ENCODE measurements around the gene C16orf89.

C16orf89 gene

GRCh38 chr16:5025171-5025632 lies 40.6 kb downstream of the C16orf89 start:
- H3K4me3 ChIP-seq (ENCODE audit: low read depth, low read length), result no peak overlapping the region
- peak; percentile 55 for DNase-seq (ENCODE audit: low read depth)
- TF ChIP-seq MYC (IDR thresholded peaks at IDR 0.05; ENCODE audit: low read depth, low read length) (no peak), CTCF (IDR thresholded peaks at IDR 0.05; ENCODE audit: low read depth, low read length) (peak; percentile 53)

GRCh38 chr16:5024632-5025031 lies 41.1 kb downstream of the C16orf89 start:
- no peak for TF ChIP-seq CTCF (IDR thresholded peaks at IDR 0.05; ENCODE audit: low read depth, low read length)
- TF ChIP-seq MYC (IDR thresholded peaks at IDR 0.05; ENCODE audit: low read depth, low read length), result no peak
- no peak for TF ChIP-seq MAX (IDR thresholded peaks at IDR 0.05; ENCODE audit: low read depth, low read length)
- TF ChIP-seq POLR2A (IDR thresholded peaks at IDR 0.05; ENCODE audit: extremely low read depth, insufficient read length), result no peak
- no peak overlapping the region for H3K4me3 ChIP-seq (ENCODE audit: low read depth, low read length)
- peak; percentile 27 for DNase-seq (ENCODE audit: low read depth)

DNA sequence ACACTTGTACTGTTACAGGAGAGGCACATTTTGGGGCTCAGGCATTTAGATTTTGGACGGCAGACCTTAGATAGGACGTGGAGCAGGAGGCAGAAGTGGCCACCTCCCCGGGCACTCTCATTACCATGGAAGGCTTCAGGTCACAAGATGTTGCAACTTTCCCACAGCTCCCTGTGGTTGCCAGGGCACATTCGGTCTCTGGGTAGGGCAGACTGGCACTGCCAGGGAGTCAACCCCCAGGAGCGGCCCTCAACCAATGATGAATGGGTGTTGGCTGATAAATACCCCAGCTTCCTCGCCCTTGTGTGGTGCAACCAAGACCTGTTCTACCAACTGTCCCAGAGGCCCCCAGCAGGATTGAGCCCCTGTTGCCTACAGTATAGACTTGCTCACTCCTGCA lies 43.2 kb downstream of the C16orf89 start:
- no peak for TF ChIP-seq POLR2A (IDR thresholded peaks at IDR 0.05; ENCODE audit: extremely low read depth, insufficient read length)
- no peak for TF ChIP-seq MAX (IDR thresholded peaks at IDR 0.05; ENCODE audit: low read depth, low read length)
- TF ChIP-seq CTCF (IDR thresholded peaks at IDR 0.05; ENCODE audit: low read depth, low read length), result no peak
- no peak for TF ChIP-seq MYC (IDR thresholded peaks at IDR 0.05; ENCODE audit: low read depth, low read length)
- H3K4me3 ChIP-seq (ENCODE audit: low read depth, low read length), result no peak overlapping the region
- DNase-seq (ENCODE audit: low read depth), result no peak

GRCh38 chr16:5020551-5020950 lies 45.2 kb downstream of the C16orf89 start:
- DNase-seq (ENCODE audit: low read depth), result no peak
- TF ChIP-seq MYC (IDR thresholded peaks at IDR 0.05; ENCODE audit: low read depth, low read length), result no peak
- TF ChIP-seq MAX (IDR thresholded peaks at IDR 0.05; ENCODE audit: low read depth, low read length), result no peak
- TF ChIP-seq POLR2A (IDR thresholded peaks at IDR 0.05; ENCODE audit: extremely low read depth, insufficient read length), result no peak
- TF ChIP-seq CTCF (IDR thresholded peaks at IDR 0.05; ENCODE audit: low read depth, low read length), result no peak
- no peak overlapping the region for H3K4me3 ChIP-seq (ENCODE audit: low read depth, low read length)

- H3K4me3 ChIP-seq (ENCODE audit: low read depth, low read length), result no peak overlapping the region
- TF ChIP-seq MYC (IDR thresholded peaks at IDR 0.05; ENCODE audit: low read depth, low read length) (no peak), POLR2A (IDR thresholded peaks at IDR 0.05; ENCODE audit: extremely low read depth, insufficient read length) (no peak), CTCF (IDR thresholded peaks at IDR 0.05; ENCODE audit: low read depth, low read length) (peak; percentile 6), MAX (IDR thresholded peaks at IDR 0.05; ENCODE audit: low read depth, low read length) (no peak)
- no peak for DNase-seq (ENCODE audit: low read depth)
These were observed 46.0 kb downstream of the C16orf89 start for GRCh38 chr16:5019775-5020174.

GRCh38 chr16:5018793-5019192 lies 47.0 kb downstream of the C16orf89 start:
- no peak for DNase-seq (ENCODE audit: low read depth)
- no peak for TF ChIP-seq MAX (IDR thresholded peaks at IDR 0.05; ENCODE audit: low read depth, low read length)
- H3K4me3 ChIP-seq (ENCODE audit: low read depth, low read length), result no peak overlapping the region

All from NB4 (cell line).